Activated gamma-delta T cell treated with anti-CD3 and anti-CD28 coated beads, Interleukin-2, amount 50 U/mL, for 16 hours (primary cell): ENCODE data around the gene PHACTR3.

Experiments
- DNase-seq: peaks from one replicate; pipeline ENCODE4 v3.0.0-alpha.2; 2020; ENCODE audit warnings: low read depth

Gene PHACTR3

DNA sequence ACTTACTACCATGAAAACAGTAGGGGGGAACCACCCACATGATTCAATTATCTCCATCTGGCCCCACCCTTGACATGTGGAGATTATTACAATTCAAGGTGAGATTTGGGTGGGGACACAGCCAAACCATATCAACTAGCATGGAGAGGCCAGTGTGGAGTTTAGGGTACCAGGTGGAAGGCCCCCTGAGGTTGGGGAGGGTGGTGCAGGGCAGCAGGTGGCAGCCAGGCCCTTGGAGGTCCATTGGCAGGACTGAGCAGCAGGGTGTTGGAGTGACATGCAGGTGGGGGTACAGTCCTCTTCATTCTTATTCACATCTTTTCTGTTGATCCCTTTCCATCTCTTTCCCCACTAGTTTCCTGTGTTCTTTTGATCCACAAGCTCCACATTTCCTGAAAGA is 42.9 kb downstream of the PHACTR3 start:
- DNase-seq: no peak

DNA sequence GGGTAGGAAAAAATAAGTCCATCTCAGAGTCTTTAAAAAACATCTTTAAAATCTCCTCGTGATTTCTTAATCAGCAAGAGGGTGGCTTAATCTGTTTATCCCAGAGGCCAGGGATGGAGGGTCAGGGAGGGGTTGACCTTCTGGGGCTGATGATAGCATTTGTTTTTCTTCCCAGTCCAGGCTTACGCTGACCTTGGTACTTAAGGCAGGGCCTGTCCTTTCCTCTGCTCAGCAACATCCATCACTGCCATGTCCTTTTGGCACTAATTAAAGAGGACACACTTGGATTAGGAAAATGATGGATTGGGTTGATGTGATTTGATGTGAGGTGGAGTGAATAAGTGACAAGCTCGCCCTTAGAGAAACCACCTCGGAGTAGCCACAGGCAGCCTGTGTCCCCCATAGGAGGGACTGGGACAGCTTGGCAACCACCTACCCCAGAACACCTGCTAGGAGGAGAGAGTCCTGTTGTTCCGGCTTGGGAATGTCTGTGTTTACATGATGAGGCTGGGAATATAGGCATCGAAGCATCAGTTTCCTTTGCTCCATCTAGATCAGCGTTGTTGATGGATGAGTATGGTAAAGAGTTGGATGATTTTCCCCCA is 44.2 kb downstream of the PHACTR3 start:
- DNase-seq: no peak

DNA sequence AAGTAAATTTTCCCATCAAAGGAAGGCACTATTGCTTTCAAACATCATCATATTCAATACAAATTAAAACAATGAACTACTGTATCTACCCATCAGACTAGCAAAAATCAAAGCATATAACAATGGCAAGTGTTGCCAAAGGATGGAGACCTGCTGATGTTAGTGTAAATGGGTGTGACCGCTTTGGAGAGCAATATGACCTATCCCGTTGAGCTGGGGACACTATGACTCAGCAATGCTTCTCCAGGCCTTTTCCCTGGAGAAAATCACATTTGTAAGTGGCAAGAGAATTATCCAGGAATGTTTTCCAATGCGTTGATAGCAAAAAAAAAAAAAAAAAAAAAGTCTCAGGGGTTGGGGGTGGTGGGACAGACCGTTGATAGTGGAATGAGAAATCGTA is 46.1 kb downstream of the PHACTR3 start:
- DNase-seq: no peak

DNA sequence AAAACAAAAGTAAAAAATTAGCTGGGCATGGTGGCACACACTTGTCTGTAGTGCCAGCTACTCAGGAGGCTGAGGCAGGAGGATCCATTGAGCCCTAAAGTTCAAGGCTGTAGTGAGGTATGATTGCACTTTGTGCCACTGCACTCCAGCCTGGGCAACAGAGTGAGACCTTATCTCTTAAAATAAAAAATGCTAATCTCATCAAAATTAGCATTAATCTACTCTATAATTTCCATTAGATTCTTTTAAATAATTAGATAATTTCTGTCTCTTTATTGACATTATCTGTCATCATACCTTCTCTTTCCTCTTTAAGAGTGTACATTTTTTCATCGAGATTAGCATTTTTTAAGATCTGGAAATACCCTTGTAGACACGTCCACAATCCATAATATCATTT is 48.0 kb downstream of the PHACTR3 start:
- DNase-seq: no peak

DNA sequence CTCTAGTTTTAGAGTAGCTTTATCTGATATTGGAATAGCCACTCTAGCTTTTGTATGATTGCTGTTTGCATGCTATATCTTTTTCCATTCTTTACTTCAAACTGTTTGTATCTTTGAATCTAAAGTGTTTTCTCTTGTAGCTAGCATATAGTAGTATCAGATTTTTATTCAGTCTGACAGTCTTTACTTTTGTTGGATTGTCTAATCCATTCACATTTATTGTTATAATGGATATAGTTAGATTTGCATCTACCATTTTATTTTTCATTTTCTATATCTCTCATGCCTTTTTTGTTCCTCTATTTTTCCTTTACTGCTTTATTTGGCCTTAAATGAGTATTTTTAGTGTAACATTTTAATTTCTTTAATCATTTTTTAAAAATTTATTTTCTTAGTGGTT is 52.1 kb downstream of the PHACTR3 start:
- no peak for DNase-seq

DNA sequence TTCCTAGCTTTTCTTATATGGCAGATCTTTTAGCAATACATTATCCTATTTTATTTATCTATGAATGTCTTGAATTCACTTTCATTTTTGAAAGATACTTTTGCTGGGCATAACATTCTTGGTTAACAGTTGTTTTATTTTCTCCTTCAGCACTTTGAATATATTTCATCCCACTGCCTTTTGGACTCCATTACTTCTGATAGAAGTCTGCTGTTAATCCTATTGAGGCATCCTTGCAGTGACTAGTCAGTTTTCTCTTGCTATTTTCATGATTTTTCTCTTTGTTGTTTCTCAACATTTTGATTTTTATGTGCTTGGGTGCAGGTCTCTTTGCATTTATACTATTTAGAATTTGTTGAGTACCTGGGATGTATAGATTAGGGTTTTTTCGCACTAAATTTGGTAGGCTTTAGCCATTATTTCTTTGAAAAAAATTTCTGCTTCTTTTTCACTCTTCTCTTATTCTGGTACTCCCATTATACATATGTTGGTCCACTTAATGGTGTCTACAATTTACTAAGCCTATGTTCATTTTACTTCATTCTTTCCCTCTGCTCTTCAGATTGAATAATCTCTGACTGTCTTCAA is 53.2 kb downstream of the PHACTR3 start:
- no peak for DNase-seq

DNA sequence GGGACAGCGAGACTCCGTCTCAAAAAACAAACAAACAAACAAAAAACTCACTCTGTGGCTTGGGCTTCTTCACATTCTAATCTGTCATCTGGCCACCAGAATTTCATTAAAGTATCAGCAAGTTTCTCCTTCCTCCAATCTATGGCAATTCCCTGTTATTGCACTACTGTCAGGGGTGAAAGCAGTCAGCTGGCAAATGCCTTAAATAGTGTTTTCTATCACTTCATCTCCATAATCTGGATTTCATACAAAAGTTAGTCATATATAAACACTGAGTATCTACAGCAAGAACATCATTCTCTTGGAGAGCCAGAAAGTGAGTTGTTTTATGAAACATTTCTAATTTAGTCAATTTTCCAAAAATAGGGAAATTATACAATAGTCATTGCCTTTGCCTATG is 56.1 kb downstream of the PHACTR3 start:
- DNase-seq: no peak

DNA sequence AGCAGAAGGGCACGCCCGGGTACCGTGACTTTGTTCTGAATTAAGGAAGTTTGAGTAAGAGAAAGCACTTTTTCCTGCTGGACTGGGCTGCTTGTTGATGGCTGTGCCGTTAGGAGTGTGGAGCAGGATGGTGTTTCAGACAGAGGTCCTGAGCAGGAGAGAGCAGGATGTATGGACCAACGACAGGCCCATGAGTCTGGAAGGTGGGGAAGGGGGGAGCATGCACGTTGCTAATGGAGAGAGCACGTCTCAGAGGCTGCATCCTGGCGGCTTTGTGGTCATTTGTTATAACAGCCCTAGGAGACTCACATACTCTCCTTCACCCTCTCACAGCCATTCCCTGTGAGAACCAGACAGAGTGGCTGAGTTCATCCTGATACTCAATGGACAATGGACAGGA is 56.8 kb downstream of the PHACTR3 start:
- no peak for DNase-seq

DNA sequence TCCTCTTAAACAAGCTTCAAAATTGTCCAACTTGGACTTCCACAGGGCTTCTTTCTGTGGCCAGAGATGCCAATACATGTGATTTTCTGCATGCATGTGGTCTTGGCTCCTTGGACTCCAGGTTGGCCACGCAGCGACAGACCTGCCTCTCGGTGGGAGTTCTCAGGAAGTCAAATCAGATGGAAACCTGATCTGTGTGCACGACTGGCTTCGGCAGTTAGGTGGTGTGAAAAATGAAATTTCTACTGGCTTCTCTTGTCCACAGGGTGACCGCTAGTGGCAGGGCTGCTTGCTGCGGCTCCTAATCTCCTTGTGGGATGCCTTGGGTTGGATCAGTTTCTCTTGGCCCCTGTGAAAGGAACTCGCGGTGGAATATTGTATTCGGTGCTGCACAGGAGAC is 57.3 kb downstream of the PHACTR3 start:
- DNase-seq: no peak

DNA sequence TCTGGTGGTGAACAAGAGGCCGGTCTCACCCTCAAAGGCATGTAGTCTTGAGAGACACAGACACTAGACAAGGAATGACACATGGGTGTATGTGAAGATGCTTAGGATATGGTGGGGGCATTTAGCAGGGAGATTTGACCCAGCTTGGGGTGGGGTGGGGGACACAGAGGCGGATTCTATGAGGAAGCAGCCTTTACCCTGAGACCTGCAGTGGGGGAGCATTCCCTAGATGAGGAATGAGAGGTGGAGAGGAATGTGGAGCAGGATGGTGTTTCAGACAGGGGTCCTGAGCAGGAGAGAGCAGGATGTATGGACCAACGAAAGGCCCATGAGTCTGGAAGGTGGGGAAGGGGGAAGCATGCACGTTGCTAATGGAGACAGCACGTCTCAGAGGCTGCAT is 57.8 kb downstream of the PHACTR3 start:
- DNase-seq: no peak

DNA sequence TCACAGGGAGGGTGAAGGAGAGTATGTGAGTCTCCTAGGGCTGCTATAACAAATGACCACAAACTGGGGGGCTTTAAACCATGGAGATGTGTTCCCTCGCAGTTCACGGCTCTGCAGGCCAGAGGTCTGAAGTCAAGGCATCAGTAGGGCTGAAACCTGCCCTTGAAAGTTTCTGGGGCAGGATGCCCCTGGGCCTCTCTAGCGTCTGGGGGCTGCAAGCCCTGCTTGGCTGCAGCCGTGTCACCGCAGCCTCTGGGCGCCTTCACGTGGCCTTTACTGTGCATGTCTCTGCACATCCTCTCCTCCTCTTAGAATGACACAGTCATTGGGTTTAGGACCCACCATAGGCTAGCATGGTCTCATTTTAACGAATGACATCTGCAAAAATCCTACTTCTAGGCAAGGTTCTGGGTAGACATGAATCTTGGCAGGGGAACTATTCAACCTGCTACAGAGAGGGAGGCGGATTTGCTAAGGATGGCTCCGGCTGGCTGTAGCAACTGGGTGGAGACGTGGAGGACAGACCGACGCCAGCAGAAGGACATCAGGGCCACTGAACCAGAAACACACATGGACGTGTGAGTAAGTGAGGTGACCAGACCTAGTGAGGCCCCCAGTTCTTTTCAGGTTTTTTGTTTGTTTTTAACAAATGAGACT is 58.6 kb downstream of the PHACTR3 start:
- no peak for DNase-seq

DNA sequence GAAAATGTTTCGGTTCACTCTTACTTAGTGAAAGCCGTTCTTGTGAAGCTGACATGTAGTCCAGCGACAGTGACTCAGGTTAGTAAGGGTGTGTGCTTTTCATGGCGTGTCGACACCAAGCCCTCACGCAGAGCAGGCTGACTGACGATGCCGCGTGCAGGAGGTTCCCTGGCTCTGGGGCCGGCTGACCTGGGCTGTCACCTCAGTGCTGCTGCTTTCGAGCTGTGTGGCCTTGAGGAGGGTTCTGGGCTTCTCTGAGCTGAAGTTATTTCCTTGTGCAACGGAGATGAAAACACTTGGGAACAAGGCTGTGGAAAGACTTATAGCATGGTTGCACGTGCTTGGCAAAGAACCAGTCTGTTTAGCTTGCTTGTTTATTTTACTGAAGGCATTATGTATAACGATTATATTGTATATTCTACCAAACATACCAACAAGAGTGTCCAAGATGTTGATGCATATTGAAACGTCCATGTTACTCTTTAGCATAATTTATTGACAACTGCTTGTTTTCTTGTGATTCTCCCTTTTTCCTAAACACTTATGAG is 59.2 kb downstream of the PHACTR3 start:
- DNase-seq: no peak

DNA sequence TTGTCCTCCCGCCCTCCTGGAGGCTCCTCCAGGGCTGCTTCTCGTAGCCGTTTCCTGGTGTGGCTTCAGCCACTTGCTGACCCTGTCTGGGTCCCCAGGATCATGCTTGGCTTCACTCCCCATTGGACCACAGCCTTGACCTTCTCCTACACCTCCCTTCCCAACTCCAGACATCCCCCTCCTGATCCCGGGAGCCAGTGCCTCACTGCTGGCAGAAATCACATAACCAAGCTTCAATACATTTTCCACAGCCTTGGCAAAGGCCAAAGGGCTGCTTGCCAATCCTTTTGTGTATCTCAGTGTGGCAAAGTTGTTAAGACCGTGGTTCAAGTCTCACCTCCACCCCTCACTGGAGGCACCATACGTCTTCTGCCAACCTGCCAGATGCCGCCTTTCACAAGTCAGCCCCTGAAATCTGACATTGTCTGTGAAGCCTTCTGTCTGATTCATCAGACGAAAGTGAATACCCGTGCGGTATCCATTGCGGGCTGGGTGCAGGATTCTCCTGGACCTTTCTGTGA is 60.1 kb downstream of the PHACTR3 start:
- DNase-seq: no peak

DNA sequence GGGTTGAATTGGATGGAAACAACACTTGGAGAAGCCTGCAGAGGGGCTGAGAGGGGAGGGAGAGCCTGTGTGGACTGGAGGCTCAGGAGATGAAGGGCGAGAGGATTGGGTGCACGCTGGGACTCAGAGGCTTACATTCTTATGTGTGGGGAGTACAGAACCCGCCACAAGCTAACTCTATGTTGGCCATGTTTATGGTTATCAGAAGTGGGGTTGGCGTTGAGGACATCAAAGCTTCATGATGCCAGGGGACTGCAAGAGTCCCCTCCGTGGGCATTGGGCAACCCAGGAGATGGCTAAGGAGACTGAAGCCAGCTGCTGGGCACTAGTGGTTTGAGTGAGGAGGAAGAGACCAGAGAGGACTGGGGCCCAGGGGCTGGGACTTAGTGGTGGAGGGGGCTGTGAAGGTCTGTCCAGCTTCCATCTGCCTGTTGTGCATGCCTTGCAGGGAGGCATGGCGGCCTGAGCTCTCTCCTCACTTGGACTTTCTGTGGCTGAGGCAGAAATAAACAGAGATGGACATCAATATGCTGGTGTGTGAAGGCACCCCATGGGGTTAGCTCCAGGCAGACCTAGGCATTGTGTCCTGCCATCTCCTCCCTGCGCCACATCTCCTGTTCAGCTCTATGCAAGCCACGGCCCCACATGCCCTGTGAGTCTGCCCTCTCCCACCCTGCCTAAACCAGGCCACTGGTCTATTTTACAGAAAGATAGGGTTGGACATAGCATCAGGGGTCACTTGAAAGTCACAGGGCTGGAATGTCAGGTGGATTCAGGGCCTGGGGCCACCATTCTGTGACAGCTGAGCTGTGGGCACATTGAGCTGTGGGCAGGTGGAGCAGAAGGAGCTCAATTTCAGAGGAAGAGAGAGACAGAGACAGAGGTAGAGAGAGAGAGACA is 61.6 kb downstream of the PHACTR3 start:
- DNase-seq: no peak

DNA sequence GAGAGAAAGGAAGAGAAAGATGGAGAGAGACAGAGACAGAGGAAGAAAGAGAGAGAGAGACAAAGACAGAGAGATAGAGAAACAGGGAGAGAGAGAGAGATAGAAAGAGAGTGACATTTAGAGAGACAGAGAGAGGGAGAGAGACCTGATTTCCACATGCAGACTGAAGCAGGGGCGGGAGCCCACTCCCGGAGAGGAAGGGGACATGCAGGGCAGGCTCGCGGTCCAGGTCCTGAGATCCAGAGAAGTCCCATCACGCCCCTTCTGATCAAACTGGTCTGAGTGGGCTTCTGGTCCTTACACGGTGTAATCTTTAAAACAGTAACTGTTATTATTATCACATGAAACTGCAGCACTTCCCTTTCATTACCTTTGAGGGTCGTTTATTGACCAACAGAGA is 62.2 kb downstream of the PHACTR3 start:
- DNase-seq: no peak

DNA sequence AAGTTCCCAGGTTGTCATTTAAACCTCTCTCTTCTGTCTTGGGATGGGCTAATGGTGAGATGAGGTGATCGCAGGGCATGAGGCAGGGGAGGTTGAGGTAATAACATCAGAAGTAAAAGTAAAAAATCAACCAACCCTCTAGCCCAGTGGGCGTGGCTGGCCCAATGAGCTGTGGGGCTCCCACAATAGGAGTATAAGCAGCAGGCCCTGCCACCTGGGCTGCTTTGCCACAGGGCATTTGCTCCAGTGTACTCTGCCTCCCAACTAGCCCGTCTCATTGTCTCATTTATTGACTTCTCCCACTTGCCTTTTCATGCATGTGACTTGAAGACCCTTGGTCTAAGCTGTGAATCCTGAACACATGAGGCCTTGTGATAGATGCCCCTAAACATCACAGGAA is 62.8 kb downstream of the PHACTR3 start:
- DNase-seq: no peak

DNA sequence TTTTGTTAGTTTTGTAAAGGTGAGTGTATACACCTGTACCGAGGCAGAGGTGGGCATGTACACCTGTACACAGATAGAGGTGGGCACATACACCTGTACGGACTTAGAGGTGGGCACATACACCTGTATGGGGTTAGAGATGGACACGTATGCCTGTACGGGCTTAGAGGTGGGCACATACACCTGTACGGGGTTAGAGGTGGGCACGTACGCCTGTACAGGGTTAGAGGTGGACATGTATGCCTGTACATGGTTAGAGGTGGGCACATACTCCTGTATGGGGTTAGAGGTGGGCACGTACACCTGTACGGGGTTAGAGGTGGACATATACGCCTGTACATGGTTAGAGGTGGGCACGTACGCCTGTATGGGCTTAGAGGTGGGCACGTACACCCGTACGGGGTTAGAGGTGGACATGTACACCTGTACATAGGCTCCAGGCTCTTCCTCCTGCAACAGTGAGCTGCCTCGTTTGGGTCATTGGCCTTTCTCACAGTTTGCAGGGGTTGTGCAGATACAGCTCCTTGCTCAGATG is 63.7 kb downstream of the PHACTR3 start:
- no peak for DNase-seq

DNA sequence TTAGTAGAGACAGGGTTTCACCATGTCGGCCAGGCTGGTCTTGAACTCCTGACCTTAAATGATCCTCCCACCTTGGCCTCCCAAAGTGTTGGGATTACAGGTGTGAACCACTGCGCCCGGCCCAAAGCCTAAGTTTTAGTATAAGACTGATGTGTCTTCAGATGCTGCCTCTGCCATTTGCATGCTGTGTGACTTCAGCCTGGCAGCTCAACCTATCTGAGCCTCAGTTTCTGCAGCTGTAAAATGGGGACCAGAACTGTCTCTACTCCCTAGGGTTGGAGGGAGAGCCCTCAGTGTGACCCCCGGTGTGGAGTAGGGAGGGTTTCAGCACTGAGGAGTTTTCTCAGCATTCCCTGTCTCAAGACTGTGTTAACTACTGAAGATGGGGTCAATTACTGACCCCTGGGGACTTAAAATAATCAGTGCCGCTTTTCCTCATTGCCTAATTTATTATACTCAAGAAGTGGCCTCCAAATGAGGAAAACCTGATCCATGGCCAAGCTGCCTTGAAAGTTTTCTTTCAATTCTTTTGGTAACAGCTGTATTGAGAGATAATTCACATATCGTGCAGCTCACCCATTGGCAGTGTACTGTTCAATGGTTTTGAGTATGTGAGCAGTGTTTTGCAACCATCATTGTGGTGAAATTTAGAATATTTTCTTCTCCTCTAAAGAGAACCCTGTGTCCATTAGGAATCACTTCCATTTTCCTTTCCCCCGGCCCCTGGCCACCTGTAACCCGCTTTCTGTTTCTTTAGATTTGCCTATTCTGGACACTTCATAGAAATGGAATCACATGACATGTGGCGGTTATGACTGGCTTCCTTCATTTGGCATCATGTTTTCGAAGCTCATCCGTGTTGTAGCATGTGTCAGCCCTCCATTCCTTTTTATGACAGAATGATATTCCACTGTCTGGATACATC is 64.8 kb downstream of the PHACTR3 start:
- DNase-seq: no peak

DNA sequence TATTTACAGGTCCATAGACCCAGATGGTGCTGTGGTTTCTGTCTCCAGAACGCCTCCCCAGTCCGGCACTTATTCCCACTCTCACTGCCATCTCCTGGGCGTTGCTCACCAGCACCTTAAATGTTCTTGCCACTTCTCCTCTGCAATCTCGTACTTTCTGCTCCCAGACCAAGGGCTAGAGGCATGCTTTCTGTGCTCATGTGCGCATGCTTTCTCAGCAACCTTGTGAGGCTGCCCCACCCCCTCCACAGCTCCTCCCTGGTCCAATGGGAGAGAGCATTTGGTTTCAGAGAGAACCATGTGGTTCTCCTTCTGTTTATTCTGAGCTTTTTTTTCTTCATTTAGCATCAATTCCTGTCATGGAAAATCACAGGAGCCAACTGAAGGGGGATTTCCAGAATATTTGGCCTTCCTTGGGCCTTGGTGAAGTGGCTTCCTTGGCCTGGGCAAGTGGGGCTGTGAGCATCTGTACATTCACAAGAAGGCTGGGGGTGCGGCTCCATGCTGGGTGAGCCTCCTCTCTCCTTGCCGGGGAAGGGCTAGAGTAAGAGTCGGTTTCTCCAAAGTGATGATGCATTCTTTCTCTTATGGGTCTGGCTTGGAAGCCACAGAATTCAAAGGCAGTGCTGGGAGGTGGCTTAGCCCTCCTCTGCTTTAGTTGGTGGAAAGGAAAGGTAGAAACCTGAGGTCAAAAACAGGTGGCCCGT is 66.6 kb downstream of the PHACTR3 start:
- no peak for DNase-seq
